Stimulated activated CD4-positive, alpha-beta T cell treated with anti-CD3 and anti-CD28 coated beads, Interleukin-15, amount 100 ng/mL, for 24 hours (primary cell): ENCODE results near the gene MFN2.

Experiments used
- DNase-seq: peaks from one replicate; pipeline ENCODE4 v3.0.0-alpha.2; 2020

Gene MFN2

DNA sequence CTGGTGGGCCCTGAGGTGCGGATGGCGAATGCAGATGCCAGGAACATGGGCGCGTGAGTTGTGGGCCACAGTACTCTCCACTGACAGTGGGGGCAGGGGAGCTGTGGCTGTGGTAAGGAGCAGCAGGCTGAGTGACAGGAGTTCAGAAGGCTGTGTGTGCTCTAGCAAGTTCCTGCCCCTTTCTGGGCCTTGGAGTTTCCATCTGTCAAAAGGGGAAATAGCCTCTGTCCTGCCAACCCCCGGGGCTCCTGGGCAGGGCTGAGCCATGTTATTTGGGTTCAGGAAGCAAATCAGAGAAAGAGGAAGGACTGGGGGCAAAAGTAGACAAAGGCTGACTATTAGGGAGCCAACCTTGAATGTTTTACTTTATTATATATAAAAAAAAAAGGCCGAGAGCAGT lies 19.5 kb upstream of the MFN2 start:
- DNase-seq: no peak

DNA sequence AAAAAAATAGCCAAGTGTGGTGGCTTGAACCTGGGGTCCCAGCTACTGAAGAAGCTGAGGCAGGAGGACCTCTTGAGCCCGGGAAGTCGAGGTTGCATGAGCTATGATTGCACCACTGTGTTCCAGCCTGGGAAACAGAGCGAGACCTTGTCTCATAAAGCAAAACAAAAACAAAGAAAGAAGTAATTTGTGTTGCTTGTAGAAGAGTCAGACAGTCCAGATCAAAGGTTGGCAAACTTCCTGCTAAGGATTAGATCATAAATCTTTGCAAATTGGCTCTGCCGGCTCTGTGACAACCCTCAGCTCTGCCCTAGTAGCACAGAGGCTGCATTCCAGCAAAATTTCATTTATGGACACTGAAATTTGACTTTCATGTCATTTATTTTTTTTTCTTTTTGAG lies 19.0 kb upstream of the MFN2 start:
- no peak for DNase-seq

DNA sequence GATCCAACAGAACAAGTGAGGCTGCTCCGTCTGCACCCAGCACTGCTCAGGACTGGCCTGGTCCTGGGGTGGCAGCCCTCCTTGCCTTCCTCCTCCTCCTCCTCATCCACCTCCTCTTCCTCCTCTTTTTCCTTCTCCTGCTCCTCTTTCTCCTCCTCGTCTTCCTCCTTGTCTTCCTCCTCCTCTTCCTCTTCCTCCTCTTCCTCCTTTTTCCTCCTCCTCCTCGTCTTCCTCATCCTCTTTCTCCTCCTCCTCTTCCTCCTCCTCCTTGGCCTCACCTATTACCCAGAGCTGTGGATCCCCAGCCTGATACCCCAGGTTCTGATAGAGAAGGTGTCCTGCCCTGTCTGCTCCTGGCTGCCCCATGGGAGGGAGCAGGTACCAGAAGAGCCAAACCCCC lies 16.6 kb upstream of the MFN2 start:
- no peak for DNase-seq

DNA sequence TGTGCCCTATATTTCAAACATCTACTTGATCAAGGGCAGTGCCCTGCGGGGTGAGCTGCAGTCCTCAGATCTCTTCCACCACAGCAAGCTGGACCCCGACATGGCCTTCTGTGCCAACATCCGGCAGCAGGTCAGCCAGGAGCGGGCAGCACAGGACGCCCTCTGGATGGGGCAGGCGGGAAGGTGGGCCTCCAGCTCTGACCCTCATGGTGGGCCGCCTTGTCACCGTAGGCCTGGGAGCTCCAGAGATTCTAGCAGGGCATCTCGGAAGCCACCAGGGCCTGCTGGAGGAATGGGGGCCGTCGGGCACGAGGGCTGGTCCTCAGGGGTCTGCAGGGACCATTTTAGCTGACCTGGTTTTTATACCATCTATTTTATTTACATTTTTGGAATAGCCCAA lies 15.6 kb upstream of the MFN2 start:
- no peak for DNase-seq

DNA sequence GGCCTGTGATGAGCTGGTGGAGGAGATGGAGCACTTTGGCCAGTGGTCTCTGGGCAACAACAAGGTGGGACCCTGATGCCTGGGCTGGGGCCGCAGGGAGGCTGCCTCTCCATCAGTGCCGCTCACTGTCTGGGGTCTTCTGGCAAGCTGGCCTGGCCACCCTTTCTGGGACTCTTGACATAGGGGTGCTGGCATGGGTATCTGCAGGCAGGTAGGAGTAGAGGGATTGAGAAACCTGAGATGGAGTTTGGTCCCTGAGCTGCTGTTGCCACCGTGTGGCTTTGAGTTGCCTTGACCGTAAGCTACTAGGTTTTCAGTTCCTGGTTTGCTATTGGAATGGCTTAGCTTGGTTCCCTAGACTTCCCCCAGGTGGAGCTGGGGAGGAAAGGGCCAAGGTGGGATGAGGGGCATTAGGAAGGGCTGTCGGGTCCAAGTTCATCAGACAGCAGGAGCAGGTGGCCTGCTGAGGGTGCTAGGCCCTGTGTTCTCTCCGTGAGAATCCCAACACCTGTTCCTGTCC lies 13.2 kb upstream of the MFN2 start:
- DNase-seq: no peak

DNA sequence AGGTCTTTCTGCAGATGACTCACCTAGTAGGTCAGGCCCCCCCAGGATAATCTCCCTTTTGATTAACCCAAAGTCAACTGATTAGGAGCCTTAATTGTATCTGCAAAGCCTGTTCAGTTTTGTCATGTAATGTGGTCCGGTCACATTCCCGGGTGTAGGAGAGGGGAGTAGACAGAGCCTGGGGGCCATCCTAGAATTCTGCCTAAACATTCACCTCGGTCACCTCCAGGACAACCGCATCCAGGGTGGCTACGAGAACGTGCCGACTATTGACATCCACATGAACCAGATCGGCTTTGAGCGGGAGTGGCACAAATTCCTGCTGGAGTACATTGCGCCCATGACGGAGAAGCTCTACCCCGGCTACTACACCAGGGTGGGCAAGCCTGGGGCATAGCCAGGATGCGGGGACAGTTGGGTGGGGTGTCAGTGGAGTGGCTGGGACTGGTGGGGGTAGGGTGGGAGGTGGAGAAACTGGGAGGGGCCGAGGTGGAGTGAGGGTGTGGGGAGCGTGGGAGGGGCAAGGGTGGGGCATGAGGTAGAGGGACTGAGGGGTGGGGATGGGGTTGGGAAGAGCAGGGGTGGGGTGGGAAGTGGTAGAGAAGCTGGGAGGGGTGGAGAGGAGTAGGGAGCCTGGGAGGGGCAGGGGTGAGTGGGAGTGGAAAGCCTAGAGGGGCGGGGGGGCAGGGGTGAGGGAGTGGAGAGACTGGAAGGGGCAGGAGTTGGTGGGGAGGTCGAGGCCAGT lies 9.6 kb upstream of the MFN2 start:
- DNase-seq: no peak

DNA sequence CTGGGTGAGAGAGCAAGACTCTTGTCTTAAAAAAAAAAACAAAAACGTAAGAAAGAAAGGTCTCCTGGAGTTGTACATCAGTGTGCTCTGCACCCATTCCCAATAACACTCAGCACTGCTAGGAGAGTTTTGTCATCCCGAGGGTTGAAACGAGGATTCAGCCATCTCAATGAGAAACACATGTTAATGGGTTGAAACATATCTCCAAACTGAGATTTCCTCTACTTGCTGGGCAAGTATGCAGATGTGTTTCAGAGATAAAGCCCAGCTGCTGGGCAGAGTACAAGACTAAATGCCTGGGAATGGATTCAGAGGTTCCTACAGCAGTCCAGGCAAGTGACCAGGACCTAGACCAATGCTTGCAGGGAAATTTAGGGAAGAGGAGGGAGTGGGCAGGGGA lies 2.6 kb upstream of the MFN2 start:
- DNase-seq: no peak

DNA sequence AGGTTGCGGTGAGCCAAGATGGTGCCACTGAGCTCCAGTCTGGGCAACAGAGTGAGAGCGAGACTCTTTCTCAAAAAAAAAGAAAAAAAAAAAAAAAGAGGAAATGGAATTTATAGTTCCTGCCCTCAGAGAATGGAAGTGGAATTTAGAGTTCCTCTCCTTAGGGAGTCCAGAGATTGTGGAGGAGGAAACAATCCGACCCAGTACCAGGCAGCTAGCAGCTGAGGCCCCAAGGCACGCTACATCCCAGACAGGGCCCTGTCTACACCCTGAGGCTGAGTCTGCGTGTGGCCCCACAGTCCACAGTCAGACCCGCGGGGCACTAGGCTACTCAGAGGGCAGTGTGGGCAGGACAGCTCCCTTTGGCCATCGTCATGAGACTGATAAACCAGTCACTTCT lies 1.9 kb upstream of the MFN2 start:
- DNase-seq: no peak

DNA sequence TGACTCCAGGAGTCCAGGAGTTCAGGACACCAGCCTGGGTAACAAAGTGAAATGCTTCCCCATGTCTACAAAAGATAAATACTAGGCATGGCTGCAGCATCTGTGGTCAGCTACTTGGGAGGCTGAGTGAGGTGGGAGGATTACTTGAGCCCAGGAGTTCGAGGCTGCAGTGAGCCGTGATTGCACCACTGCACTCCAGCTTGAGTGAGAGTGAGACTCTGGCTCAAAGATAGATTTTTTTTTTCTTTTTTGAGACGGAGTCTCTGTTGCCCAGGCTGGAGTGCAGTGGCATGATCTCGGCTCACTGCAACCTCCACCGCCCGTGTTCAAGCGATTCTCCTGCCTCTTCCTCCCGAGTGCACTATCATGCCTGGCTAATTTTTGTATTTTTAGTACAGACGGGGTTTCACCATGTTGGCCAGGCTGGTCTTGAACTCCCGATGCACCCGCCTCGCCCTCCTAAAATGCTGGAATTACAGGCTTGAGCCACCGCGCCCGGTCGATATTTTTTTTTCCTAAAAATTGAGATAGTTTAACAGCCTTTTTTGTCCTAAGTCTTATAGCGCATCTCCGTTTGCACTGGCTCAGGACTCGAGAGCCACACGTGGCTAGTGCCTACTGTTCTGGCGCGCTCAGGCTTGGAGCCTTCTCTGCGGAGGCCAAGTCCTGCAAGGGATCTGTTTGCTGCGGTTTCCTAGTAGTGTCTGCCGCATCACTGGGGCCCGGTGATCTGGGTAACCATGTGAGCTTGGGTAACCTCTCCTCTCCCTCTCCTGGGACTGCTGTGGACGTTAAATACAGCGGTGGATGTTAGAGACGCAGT lies 1.0 kb upstream of the MFN2 start:
- no peak for DNase-seq

DNA sequence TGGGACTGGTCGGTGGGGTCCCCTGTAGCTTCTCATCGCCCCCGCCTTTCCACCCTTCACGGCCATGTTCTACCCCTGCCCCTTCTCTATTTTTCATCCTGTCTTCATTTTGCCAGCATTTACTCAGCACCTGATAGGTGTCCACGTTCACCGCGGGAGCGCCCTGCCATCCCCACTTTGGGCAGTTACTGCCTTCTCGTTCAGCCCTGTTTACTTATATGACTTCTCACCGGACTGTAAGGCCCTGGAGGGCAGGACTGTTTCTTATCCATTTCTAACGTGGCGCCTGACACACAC lies 380 bp downstream of the MFN2 start:
- no peak for DNase-seq

DNA sequence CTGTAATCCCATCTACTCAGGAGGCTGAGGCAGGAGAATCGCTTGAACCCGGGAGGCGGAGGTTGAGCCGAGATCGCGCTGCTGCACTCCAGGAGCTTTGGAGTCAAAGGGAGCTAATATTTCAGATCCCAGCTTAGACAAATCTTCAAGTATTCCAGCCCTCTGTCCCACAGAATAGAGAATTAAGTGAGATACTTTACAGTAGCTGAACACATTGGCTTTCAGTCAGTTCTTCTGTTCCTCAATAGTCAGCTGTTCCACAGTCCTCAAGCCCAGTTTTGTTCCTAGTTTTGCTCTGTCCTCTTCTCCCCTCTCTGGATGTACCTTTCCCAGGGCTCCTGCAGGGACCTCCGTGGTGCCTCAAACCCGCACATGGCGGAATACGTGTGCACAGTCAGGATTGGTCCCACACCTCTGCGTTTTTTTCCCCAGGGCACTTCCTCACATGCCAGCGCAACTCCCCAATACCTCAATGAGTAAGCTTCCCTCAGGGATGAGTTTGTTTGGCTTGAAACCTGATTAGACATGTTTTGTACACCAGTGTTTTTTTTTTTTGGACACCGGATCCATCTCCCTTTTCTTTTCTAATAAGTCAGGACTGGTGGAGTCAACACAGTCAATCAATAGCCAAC lies 1.2 kb downstream of the MFN2 start:
- no peak for DNase-seq

DNA sequence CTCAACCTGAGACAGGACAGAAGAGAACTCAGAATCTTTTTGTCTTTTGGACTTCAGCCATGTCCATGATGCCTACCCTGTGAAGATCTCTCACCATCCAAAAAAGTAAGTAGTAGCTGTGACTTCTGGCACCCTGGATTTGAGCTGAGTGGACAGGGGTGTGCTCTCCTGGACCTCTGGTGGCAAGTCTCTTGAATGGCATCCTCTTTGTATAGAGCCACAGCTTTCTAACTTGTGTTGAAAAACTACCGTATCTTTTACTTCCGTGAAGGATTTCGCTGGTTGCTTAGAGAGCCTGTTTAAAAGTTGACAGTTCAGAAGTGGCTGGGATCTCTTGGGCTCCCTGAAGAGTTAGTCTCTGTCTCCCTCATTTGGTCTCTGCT lies 1.8 kb downstream of the MFN2 start:
- DNase-seq: peak; percentile 16

DNA sequence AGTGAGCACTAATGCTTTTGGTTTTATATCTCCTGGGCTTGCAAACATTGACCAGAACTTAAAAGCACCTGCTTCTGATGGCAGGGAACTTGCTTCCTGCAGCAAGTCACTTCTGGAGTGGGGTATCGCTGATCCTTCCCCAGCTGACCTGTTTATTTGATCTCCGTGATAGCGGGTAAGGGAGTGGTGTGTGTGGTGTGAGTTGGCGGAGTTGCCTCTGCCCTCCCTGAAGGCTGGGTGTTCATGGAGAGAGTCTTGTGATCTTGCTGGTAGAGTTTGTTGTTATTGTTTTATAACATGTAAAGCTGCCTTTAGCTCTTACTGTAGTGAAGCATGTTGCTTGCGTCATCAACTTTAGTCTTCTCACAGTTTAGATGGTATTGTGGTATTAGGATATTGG lies 3.9 kb downstream of the MFN2 start:
- no peak for DNase-seq

DNA sequence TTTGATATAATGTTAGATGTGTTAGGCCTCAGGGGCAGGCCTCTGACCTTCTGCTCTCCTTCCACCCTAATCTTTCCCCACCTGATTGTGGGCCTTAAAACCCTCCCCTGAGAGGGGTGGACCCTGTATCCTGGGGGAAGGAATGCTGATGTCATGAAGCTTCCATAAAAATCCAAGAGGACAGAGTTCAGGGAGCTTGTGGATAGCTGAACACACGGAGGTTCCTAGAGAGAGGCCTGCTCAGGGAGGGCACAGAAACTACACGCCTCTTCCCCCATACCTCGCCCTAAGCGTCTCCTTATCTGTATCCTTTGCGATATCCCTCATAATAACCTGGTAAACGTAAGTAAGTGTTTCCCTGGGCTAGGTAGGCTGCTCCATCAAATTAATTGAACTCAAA lies 4.3 kb downstream of the MFN2 start:
- no peak for DNase-seq

DNA sequence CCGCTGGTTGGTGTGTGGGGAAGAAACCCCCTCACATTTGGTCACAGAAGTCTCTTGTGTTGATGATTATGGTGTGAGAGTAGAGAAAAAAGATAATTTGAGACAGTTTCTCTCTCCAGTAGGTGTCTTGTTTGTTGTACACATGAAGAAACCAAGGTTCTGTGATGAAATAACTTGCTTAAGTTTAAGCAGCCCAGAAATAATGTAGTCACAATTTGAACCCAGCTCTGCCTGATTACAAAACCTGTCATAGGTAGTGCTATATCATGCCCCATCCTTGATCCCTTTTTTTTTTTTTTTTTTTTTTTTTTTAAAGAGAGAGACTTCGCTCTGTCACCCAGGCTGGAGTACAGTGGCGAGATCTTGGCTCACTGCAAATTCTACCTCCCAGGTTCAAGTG lies 4.9 kb downstream of the MFN2 start:
- DNase-seq: no peak

DNA sequence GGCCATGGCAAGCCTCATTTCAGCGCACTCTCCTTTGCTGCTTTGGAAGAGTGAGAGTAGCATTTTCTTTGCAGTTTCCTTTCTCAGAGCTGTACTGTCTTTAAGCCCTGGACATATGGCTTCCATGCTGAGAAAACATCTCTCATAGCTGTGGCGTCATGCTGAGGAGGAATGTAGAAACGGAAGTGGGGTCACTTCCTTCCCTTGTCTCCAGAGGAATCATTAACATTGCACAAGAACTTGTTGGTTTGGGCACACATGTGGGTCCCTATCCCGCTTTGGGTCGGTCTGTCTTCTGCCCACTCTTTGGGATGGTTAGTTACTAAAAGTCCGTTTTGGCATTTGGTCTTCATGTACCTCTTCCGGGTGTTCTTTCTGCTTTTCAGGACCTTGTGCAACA lies 5.6 kb downstream of the MFN2 start:
- DNase-seq: no peak

DNA sequence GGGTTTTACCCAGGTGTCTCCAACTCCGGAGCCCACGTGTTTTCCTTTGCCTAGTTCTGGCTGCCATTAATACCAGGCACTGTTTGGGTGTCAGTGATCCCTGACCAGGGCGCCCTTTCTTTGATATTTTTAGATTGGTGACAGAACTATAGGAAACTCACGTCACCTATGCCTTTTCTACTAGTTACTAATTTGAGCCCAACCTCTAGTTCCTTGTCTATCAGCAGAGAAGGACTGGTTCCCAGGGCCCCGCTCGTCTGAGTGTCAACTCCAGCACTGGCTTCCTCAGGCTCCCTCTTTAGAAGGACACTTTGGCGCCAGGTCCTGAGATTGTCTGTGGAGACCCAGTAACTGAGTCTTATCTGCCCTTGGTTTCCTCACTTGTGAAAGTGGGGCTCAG lies 9.4 kb downstream of the MFN2 start:
- no peak for DNase-seq

DNA sequence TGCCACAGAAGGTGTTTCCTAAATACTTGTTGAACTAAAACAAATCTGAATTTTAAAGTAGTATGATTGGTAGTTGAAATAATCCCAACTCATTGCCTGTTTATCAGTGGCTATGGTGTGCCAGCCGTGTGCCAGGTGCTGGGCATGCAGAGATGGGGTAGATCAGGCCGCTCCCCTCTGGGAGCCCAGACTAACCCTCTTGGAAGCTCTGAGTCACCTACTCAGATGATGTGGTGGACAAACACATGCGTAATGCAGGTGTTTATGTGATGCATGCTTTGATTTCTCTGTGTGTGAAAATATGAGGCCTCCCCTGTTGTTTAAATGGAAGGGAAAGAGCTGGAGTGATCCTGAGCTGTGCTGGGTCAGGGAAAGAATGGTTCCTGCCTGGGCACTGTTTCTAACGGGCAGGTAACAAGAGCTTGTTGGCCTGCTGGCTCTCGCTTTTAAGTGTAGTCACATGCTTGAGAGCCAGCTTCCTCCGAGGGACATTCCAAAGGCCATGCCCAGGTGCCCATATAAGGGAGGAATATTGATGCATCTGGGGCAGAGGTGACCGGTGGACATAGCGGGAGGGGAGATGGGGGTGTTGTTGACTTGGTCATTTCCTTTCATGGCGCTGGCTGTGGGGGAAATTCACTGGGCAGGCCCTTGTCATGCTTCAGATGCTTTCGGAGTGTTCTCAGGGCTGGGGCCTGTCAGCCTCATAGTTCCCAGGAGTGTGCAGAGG lies 10.2 kb downstream of the MFN2 start:
- DNase-seq: no peak

DNA sequence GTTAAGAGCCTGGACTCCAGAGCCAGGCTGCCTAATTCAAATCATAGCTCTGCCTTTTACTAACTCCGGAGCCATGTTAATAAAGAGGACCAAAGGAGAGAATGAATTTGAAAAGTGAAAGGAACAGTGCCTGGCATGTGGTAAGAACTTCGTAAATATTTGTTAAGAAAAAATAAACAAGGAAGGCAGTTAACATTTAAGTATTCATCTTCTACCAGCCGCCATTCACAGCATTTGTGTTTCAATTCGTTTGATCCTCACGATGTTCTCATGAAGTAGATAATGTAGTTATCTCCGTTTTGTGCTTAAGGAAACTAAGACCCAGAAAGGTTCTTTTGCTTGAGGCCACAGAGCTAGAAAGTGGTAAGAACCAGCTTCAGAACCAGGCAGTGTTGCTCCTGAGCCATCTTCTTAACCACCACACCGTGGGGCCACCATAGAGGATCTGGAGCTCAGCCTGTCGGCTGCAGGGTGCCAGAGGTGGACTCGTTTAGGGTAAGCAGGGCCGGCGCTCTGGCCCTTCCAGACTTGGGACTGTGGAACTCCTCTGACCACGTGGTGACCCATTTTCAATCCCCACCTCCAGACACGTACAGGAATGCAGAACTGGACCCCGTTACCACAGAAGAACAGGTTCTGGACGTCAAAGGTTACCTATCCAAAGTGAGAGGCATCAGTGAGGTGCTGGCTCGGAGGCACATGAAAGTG lies 11.9 kb downstream of the MFN2 start:
- no peak for DNase-seq

DNA sequence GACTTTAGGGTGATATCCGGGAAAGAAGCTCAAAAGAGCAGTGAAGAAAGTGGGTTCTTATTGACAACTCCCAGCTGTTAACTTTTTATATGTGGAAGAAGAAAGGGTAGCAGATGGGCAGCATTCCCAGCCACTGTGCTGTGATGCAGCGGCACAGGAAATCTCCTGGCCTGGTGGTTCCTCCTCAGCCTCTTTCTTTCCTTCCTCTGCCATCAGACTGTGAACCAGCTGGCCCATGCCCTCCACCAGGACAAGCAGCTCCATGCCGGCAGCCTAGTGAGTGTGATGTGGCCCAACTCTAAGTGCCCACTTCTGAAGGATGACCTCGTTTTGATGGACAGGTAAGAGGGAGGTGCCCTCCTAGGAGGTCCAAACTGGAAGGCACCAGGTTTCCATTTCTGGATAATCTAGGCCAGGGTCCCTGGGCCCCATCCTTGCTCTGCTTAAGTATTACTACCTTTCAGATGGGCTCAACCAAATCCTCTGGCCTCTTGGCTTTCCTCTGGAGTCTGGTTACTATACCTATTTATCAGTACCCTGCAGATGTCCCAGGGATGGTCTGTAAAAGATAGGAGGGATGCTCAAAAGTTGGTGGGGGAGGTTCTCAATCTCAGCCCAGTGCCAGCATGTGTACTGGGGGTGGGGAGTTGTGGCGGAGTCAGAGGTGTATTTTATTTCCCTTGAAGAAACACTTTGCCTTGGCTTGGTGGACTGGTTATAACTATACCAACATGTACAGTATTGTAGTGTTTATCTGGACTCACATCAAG lies 17.0 kb downstream of the MFN2 start:
- DNase-seq: no peak

DNA sequence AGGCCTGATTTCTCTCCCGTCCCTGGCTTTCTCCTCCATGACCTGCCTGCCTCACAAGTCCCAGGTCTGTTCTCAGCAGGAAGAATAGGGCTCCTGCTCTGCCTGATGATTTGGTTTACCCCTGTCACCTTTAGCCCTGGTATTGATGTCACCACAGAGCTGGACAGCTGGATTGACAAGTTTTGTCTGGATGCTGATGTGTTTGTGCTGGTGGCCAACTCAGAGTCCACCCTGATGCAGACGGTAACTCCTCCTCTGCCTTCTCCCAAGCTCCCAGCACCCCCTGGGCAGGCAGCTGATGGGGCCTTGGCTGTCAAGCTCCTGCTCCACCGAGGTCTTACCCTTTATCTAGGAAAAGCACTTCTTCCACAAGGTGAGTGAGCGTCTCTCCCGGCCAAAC lies 18.4 kb downstream of the MFN2 start:
- no peak for DNase-seq

DNA sequence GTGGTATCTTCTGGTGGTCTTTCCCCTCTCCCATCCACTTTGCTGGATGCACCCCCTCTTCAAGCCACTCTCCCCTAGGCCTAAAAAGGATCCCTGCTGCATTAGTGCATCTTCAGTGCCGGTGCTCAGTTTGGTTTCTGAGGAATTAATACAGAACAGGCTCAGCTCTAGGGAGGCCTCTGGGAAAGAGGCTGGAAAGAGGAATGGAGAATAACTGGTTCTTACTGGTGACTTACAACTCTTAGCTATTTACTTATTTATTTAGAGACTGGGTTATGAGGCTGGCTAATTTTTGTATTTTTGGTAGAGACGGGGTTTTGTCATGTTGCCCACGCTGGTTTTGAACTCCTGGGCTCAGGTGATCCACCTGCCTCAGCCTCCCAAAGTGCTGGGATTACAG lies 19.0 kb downstream of the MFN2 start:
- no peak for DNase-seq
